Activated B cell treated with CpG ODN at 0.5 μM for 24 hours (primary cell): ENCODE measurements around the gene LST1. TPM values are rescaled to one million over a fixed set of nuclear protein-coding genes. Genes with fewer than 3 reads are reported as not detected.

ENCODE experiments used
- ATAC-seq: fragments of 200-7000 bp; cut with Tn5 transposase; one replicate; pipeline ENCODE4 v1.10.0; 2021; ENCODE audit warnings: low read depth, mild to moderate bottlenecking, moderate library complexity
- CTCF ChIA-PET: fragments of 350-600 bp; sonication (Branson Sonifier 250); formaldehyde crosslinking; loops from one replicate; lab custom pipeline; 2021; ENCODE audit warnings: antibody characterized with exemption; lab: Charles Lee
- POLR2A ChIA-PET: fragments of 350-600 bp; sonication (Branson Sonifier 250); formaldehyde crosslinking; loops from one replicate; lab custom pipeline; 2021; ENCODE audit warnings: antibody characterized with exemption; lab: Charles Lee
- DNase-seq: peaks from one replicate; pipeline ENCODE4 v3.0.0; 2022
- H3K27ac Mint-ChIP-seq: one replicate; pipeline ENCODE4 v1.8.0; 2020; ENCODE audit warnings: mixed read lengths
- H3K27me3 Mint-ChIP-seq: one replicate; pipeline ENCODE4 v1.8.0; 2021; ENCODE audit warnings: mixed read lengths
- H3K36me3 Mint-ChIP-seq: one replicate; pipeline ENCODE4 v1.8.0; 2021; ENCODE audit warnings: low read depth, mixed read lengths
- H3K4me1 Mint-ChIP-seq: one replicate; pipeline ENCODE4 v1.8.0; 2021; ENCODE audit warnings: mixed read lengths
- H3K4me3 Mint-ChIP-seq: one replicate; pipeline ENCODE4 v1.8.0; 2020; ENCODE audit warnings: mild to moderate bottlenecking, mixed read lengths
- H3K9me3 Mint-ChIP-seq: one replicate; pipeline ENCODE4 v1.8.0; 2020; ENCODE audit warnings: mixed read lengths
- intact Hi-C: fragments of 100-400 bp; cut with micrococcal nuclease; formaldehyde crosslinking; loops from one replicate; pipeline ENCODE4 v1.15.1; 2024
- total RNA-seq: library from RNA; stranded (reverse); gene quantifications from 2 replicates; pipeline ENCODE4 v1.2.3, GENCODE V29; 2022
- TF ChIP-seq, protein P1 (sequence below): fragments of 200-600 bp; IDR thresholded peaks from one replicate; pipeline ENCODE4 v1.8.0; 2022; ENCODE audit warnings: antibody characterized with exemption, mild to moderate bottlenecking

LST1 gene
- total RNA-seq, 1 donor from 2014 or later, result 8.4 TPM

DNA sequence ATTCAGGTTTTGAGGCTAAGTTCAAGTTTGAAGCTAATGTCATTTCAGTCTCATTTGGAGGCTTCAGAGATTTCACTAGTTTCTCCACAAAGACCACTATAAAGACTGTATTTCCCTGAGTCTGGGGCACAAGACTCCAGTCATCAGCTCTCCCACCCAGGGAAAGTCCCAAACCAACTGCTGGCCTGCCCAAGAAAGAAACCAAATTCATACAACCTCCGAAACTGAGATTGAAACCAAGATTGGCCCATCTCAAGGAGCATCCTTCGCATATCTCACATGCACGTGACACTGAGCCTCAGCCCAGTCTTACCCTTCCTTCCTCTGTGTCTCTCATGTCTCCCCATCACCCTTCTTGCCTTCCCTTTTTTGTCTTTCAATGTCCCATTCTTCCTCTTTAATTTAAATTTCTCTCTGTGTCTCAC lies 17.5 kb upstream of the LST1 start:
- intact Hi-C loops, result loop anchor here (1.0 to 10.0 kb wide), 4 partner anchors 8 to 1056 kb away; partner anchors contain the start of gene PPP1R18
- DNase-seq, result peak; percentile 39
- POLR2A ChIA-PET, result interaction anchor here (0.6 to 25.3 kb wide), 5 partner anchors 10 to 148 kb away, joined by 3 to 1155 read pairs (median 51); partner anchors contain the start of genes LST1, LTB, NCR3 and NFKBIL1
- Mint-ChIP-seq H3K27me3 (no peaks in the 10 kb centered on the region), H3K27ac (peak overlapping the region; percentile 93), H3K9me3 (no peaks in the 10 kb centered on the region), H3K4me3 (peak overlapping the region; percentile 45), H3K36me3 (peaks cover 24% of the 10 kb centered on the region), H3K4me1 (peaks cover 84% of the 10 kb centered on the region)
- ATAC-seq, result peak; percentile 71
- TF ChIP-seq, protein P1, sequence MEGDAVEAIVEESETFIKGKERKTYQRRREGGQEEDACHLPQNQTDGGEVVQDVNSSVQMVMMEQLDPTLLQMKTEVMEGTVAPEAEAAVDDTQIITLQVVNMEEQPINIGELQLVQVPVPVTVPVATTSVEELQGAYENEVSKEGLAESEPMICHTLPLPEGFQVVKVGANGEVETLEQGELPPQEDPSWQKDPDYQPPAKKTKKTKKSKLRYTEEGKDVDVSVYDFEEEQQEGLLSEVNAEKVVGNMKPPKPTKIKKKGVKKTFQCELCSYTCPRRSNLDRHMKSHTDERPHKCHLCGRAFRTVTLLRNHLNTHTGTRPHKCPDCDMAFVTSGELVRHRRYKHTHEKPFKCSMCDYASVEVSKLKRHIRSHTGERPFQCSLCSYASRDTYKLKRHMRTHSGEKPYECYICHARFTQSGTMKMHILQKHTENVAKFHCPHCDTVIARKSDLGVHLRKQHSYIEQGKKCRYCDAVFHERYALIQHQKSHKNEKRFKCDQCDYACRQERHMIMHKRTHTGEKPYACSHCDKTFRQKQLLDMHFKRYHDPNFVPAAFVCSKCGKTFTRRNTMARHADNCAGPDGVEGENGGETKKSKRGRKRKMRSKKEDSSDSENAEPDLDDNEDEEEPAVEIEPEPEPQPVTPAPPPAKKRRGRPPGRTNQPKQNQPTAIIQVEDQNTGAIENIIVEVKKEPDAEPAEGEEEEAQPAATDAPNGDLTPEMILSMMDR, result no peak
- CTCF ChIA-PET, result interaction anchor here (2.0 to 25.7 kb wide), 5 partner anchors 9 to 30 kb away, joined by 8 to 611 read pairs (median 11); partner anchors contain the start of genes ATP6V1G2, DDX39B and NFKBIL1

GRCh38 chr6:31569861-31570536 lies 16.1 kb upstream of the LST1 start:
- intact Hi-C loops, result loop anchor here (10.0 kb wide), 2 partner anchors 885 to 1055 kb away; partner anchors contain the start of gene PPP1R18
- Mint-ChIP-seq H3K36me3 (peaks cover 24% of the 10 kb centered on the region), H3K27me3 (no peaks in the 10 kb centered on the region), H3K4me3 (peak overlapping the region; percentile 45), H3K4me1 (peaks cover 87% of the 10 kb centered on the region), H3K9me3 (no peaks in the 10 kb centered on the region), H3K27ac (peak overlapping the region; percentile 93)
- TF ChIP-seq, protein P1, result no peak
- no peak for DNase-seq
- ChIA-PET POLR2A (interaction anchor here (0.7 to 25.3 kb wide), 8 partner anchors 7 to 1068 kb away, joined by 3 to 1155 read pairs (median 8); partner anchors contain the start of genes DDX39B, LST1, LTB and NCR3), CTCF (interaction anchor here (1.3 to 25.7 kb wide), 5 partner anchors 11 to 29 kb away, joined by 4 to 611 read pairs (median 10); partner anchors contain the start of genes ATP6V1G2, DDX39B and NFKBIL1)
- ATAC-seq, result no peak

GRCh38 chr6:31572041-31572911 lies 13.8 kb upstream of the LST1 start, which contains the start of gene LTA:
TSS of gene LTA (plus strand) at chr6:31572289. CDS start at chr6:31572743, 454 bp downstream.
- ATAC-seq (peak; percentile 43), DNase-seq (peak; percentile 72)
- intact Hi-C loops, result loop anchor here (1.0 kb wide), 2 partner anchors 8 to 12 kb away; no protein-coding TSS in a partner anchor
- Mint-ChIP-seq H3K36me3 (peaks cover 39% of the 10 kb centered on the region), H3K4me1 (peaks cover 97% of the 10 kb centered on the region), H3K27ac (peak within 1 kb of the TSS; percentile 99), H3K9me3 (no peaks in the 10 kb centered on the region), H3K27me3 (no peaks in the 10 kb centered on the region), H3K4me3 (peak within 1 kb of the TSS; percentile 98)
- ChIA-PET CTCF (interaction anchor here (2.9 to 25.7 kb wide), 4 partner anchors 9 to 24 kb away, joined by 21 to 611 read pairs (median 305); partner anchors contain the start of genes ATP6V1G2, DDX39B, LST1 and LTB), POLR2A (interaction anchor here (0.6 to 25.3 kb wide), 9 partner anchors 9 to 111 kb away, joined by 3 to 1155 read pairs (median 51); partner anchors contain the start of genes DDX39B, LST1, LTB and NCR3)
- TF ChIP-seq, protein P1, result no peak

DNA sequence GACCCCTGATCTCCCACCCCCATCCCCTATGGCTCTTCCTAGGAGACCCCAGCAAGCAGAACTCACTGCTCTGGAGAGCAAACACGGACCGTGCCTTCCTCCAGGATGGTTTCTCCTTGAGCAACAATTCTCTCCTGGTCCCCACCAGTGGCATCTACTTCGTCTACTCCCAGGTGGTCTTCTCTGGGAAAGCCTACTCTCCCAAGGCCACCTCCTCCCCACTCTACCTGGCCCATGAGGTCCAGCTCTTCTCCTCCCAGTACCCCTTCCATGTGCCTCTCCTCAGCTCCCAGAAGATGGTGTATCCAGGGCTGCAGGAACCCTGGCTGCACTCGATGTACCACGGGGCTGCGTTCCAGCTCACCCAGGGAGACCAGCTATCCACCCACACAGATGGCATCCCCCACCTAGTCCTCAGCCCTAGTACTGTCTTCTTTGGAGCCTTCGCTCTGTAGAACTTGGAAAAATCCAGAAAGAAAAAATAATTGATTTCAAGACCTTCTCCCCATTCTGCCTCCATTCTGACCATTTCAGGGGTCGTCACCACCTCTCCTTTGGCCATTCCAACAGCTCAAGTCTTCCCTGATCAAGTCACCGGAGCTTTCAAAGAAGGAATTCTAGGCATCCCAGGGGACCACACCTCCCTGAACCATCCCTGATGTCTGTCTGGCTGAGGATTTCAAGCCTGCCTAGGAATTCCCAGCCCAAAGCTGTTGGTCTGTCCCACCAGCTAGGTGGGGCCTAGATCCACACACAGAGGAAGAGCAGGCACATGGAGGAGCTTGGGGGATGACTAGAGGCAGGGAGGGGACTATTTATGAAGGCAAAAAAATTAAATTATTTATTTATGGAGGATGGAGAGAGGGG lies 12.6 kb upstream of the LST1 start:
- H3K27me3 Mint-ChIP-seq, result no peaks in the 10 kb centered on the region
- peaks cover 48% of the 10 kb centered on the region for H3K36me3 Mint-ChIP-seq
- CTCF ChIA-PET, result interaction anchor here (5.0 to 25.7 kb wide), 3 partner anchors 11 to 23 kb away, joined by 33 to 611 read pairs (median 577); partner anchors contain the start of genes ATP6V1G2, DDX39B, LST1 and LTB
- DNase-seq, result no peak
- H3K4me1 Mint-ChIP-seq, result peaks cover 95% of the 10 kb centered on the region
- intact Hi-C loops, result loop anchor here (2.0 kb wide), 1 partner anchor 79 kb away; the partner anchor contains the start of gene BAG6
- POLR2A ChIA-PET, result interaction anchor here (0.6 to 26.0 kb wide), 8 partner anchors 3 to 109 kb away, joined by 3 to 1155 read pairs (median 121); partner anchors contain the start of genes BAG6, LST1, LTA and LTB
- peak overlapping the region; percentile 98 for H3K4me3 Mint-ChIP-seq
- H3K9me3 Mint-ChIP-seq, result no peaks in the 10 kb centered on the region
- peak overlapping the region; percentile 99 for H3K27ac Mint-ChIP-seq
- ATAC-seq, result no peak
- TF ChIP-seq, protein P1, result no peak
